H1 (cell line): ENCODE results near the gene RING1. TPM values are rescaled to one million over a fixed set of nuclear protein-coding genes. Genes with fewer than 3 reads are reported as not detected.

Source experiments
- HDAC2 ChIP-seq, 2 experiments: fragments of 300-600 bp in 1 of 2; sonication (generic) in 1 of 2; IDR thresholded peaks; 2 replicates each; pipeline ENCODE4 v1.6.1; 2011 to 2012; ENCODE audit warnings: low read depth in 2 of 2, low read length in 2 of 2, mild to moderate bottlenecking in 2 of 2, moderate library complexity in 2 of 2, borderline replicate concordance in 1 of 2, inconsistent platforms in 1 of 2
- HDAC6 ChIP-seq: IDR thresholded peaks from one replicate; pipeline ENCODE4 v1.7.1; 2012; ENCODE audit warnings: low read depth, mild to moderate bottlenecking, inconsistent platforms, low read length, moderate library complexity
- KDM4A ChIP-seq: IDR thresholded peaks from one replicate; pipeline ENCODE4 v1.7.1; 2012; ENCODE audit warnings: low read depth, mild to moderate bottlenecking, moderate library complexity, low read length, inconsistent platforms; ENCODE audit not compliant: severe bottlenecking
- MAFK ChIP-seq: IDR thresholded peaks from 2 replicates; pipeline ENCODE4 v1.6.1; 2012; ENCODE audit warnings: low read depth, mild to moderate bottlenecking, improper control_type of control experiment, low read length
- PHF8 ChIP-seq: fragments of 200-600 bp; sonication (generic); conservative IDR thresholded peaks from 2 replicates; pipeline ENCODE4 v1.7.1; 2012; ENCODE audit warnings: low read depth, mild to moderate bottlenecking, inconsistent platforms, low read length, moderate library complexity
- POU5F1 ChIP-seq: IDR thresholded peaks from 2 replicates; pipeline ENCODE4 v1.6.1; 2011; ENCODE audit warnings: low read depth, mild to moderate bottlenecking, low read length, moderate library complexity
- RBBP5 ChIP-seq: IDR thresholded peaks from 2 replicates; pipeline ENCODE4 v1.7.1; 2012; ENCODE audit warnings: low read depth, mild to moderate bottlenecking, inconsistent platforms, low read length, moderate library complexity, borderline replicate concordance
- RXRA ChIP-seq: IDR thresholded peaks from 2 replicates; pipeline ENCODE4 v1.6.1; 2011; ENCODE audit warnings: low read depth, mild to moderate bottlenecking, low read length, moderate library complexity; ENCODE audit not compliant: insufficient read depth
- SIN3A ChIP-seq, 2 experiments: IDR thresholded peaks in 1 of 2; conservative IDR thresholded peaks in 1 of 2; 2 replicates each; pipeline ENCODE4 v1.6.1; 2011 to 2012; ENCODE audit warnings: low read length in 2 of 2, improper control_type of control experiment in 1 of 2, low read depth in 1 of 2, mild to moderate bottlenecking in 1 of 2
- SUZ12 ChIP-seq: fragments of 200-600 bp; sonication (generic); IDR thresholded peaks from 2 replicates; pipeline ENCODE4 v1.6.1; 2012; ENCODE audit warnings: mild to moderate bottlenecking, inconsistent platforms, low read length, moderate library complexity, mixed read lengths
- TAF7 ChIP-seq: optimal IDR thresholded peaks from 2 replicates; pipeline ENCODE3; 2011; ENCODE audit warnings: low read depth, mild to moderate bottlenecking, inconsistent platforms, low read length, moderate library complexity, borderline replicate concordance
- polyA plus RNA-seq, 7 experiments: library from polyadenylated mRNA; depleted of rRNA in 3 of 7; stranded (reverse) in 5 of 7; unstranded in 2 of 7; fragments of >200 nt in 5 of 7; fragments of 200-250 nt in 2 of 7; gene quantifications; 1 replicate in 5 of 7; 2 replicates in 1 of 7; 4 replicates in 1 of 7; pipeline versions ENCODE4 v1.2.1 to v1.2.3, GENCODE V29; 2011 to 2013; ENCODE audit warnings: missing spikeins in 2 of 7, mixed read lengths in 2 of 7
- total RNA-seq: library from RNA; stranded (reverse); fragmentation: NEBNext Ultra II Directional; extraction: Animal tissue kit (Norgen Biotek cat#: 25700); gene quantifications from 2 replicates; pipeline ENCODE4 v1.2.1, GENCODE V29; 2021

Gene RING1
- total and polyA plus RNA-seq, 2 of the 8 experiments (the other 6 are each of a cell fraction or from before 2014, with no cell fraction given): 16.4 to 26.0 TPM

GRCh38 chr6:33215271-33216116 is 7.2 kb downstream of the RING1 start (continued):
- TF ChIP-seq RXRA: no peak
- TF ChIP-seq PHF8: no peak
- no peak for TF ChIP-seq SUZ12
- TF ChIP-seq HDAC2 (IDR thresholded peaks at IDR 0.05; ENCODE audit: borderline replicate concordance in 1 of 2, low read depth in 2 of 2, low read length in 2 of 2): no peak
- no peak for TF ChIP-seq RBBP5
- TF ChIP-seq HDAC6: no peak
- no peak for TF ChIP-seq SIN3A (conservative IDR thresholded peaks at IDR 0.05 in 1 of 2, IDR thresholded peaks at IDR 0.05 in 1 of 2; ENCODE audit: low read depth in 1 of 2, low read length in 2 of 2)
- no peak for TF ChIP-seq TAF7
- TF ChIP-seq KDM4A: no peak
- no peak for TF ChIP-seq POU5F1
- TF ChIP-seq MAFK: no peak
